HG02973 (cell line): ENCODE data around the gene PGC.

Experiments
- ATAC-seq: cut with Tn5 transposase; IDR thresholded peaks from one replicate; pipeline ENCODE4 v1.9.1; 2021; ENCODE audit warnings: moderate library complexity; ENCODE audit not compliant: unreplicated experiment

PGC gene

GRCh38 chr6:41716516-41717391, 30.4 kb downstream of the PGC start:
- no peak for ATAC-seq

- no peak for ATAC-seq
Measured at GRCh38 chr6:41715795-41716515, 31.2 kb downstream of the PGC start.

GRCh38 chr6:41714556-41715273, 32.5 kb downstream of the PGC start:
- no peak for ATAC-seq

DNA sequence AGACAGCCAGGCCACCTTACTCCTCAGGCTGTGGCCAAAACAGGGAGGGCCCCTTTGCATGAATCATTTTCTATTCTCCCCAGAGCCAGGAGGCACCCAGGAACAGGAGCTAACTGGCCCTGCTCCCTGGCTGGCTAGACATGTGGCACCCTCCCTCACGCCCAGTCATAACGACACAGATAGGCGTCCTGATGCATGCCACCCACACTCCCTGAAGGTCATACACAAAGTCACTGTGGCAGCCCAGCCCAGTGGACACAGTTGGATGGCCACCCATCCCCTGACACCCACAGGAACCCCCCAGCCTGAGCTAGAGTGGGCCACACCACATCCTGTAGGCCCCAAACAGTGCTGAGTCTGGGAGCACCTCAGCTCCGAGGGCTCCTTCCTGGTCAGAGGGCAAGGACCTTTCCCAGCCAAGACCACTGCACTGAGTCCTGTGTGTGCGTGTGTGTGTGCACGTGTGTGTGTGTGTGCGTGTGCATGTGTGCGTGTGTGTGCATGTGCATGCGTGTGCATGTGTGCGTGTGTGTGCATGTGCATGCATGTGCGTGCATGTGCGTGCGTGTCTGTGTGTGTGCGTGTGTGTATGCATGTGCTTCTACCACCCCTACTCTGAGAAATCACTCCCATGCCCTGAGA, 33.4 kb downstream of the PGC start:
- ATAC-seq: peak; percentile 46

GRCh38 chr6:41713159-41713649, 34.0 kb downstream of the PGC start:
- no peak for ATAC-seq

DNA sequence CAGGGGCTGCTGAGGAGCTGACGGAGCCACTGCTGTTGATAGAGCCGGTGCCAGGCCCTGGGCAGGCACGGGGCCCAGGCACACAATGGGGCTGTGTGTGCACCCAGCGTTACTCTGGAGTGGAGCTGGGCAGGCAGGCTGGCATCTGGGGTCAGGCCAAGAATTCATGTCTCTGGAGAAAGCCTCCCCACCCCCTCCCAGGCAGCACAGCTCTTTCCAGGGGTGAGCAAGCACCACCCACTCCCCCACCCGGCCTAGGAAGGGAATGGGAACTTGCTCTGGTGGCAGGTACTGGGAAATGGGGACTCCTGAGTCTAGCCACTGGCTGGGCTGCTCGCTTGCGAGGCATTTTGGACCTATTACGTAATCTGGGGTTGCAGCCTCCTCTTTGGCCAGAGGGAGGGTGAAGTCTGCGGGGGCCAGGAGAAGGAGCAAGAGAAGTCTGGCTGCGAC, 34.5 kb downstream of the PGC start:
- no peak for ATAC-seq

DNA sequence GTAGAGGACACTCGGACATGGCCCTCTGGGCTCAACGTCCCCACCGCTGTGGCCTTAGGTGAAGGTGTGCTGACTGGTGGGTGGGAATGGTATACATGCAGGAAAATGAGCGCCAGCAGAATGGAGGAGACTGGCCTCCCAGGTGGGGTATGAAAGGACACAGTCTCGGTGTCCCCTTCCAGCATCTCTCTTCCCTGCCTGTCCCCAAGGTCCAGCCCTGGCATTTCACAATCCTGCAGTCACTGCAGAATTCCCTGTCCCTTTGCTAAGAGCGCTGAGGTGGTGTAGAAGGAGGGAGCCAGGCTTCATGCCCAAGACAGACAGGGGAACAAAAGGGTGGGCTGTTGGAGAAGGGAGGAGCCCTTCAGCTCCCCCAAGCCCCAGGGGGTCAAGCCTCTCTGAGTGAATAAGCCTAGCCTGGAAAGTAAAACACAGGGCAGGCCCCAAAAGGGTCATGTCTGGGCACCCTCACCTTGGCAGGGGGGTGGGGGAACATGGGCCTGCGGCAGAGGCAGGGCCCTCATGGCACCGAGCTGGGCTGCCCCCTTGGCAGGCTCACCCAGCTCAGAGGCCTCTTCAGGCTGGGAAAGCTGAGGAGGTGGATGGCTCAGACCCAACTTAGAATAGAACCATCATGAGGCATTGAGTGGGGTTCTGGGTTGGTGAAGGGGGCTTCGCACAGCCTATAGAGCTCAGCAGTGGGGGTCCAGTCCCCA, 35.7 kb downstream of the PGC start:
- no peak for ATAC-seq

- no peak for ATAC-seq
Measured at GRCh38 chr6:41709375-41709774, 37.8 kb downstream of the PGC start.

- no peak for ATAC-seq
Measured at GRCh38 chr6:41708856-41709255, 38.3 kb downstream of the PGC start.

GRCh38 chr6:41707565-41708200, 39.5 kb downstream of the PGC start:
- ATAC-seq: no peak

- ATAC-seq: no peak
Measured at GRCh38 chr6:41706876-41707564, 40.2 kb downstream of the PGC start.

GRCh38 chr6:41705996-41706835, 41.0 kb downstream of the PGC start:
- peak; percentile 63 for ATAC-seq

GRCh38 chr6:41705311-41705995, 41.7 kb downstream of the PGC start:
- ATAC-seq: no peak

GRCh38 chr6:41704656-41705310, 42.4 kb downstream of the PGC start:
- ATAC-seq: no peak

DNA sequence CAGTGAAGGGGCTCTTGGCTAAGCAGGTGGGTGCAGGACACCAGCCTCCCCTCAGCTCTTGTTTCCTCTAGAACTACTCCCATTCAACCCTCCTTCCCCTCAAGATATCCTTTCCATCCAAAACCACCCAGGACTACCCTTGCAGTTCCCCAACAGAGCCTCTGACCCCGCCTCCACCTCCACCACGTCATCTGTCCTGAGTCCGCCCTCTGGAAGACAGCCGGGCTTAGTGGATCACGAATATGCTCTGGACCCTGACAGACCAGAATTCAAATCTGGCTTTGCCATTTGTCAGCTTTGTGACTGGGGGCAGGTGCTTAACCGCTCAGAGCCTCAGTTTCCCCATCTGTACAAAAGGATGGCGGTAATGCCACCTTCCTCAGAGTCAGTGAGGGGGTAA, 43.2 kb downstream of the PGC start:
- ATAC-seq: no peak

DNA sequence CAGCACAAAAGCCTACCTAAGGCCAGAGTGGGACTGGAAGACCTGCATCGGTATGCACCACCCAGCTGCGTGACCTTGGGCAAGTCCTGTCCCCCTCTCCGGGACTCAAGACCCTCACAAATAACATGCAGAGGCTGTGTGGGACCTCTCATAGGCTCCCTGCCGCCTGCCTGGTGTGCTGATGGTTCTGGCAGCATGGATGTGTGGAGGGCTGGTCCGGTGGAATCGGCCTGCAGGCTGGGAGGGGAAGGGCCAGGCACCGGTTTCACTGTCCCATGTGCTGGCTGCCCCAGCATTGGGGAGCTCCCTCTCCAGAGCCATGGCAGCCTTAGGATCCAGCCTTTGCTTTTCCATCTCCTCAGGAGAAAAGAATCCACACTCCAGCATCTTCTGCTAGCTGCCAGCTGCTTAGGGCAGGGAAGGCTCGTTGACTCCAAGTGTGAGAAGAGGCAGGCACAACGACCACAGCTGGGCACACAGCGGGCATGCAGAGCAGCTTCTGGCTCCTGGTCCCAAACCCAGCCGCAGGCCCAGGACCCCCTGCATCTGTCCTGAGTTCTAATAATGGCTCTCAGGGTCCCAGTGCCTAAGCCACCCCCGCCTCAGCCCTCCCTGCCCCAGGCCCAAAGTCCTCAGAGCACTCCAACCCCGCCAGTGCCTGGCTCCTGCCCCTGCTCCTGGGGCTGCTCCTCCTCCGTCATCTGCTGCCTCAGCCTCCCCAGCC, 44.3 kb downstream of the PGC start:
- no peak for ATAC-seq
